SU-DHL-6 (cell line): ENCODE results near the gene GNA14.

ENCODE experiments used
- H2AFZ ChIP-seq: fragments of 200-600 bp; sonication (generic); 2 replicates; pipeline ENCODE4 v1.6.1; 2014; ENCODE audit warnings: low read depth, mild to moderate bottlenecking, moderate library complexity, mixed read lengths, antibody characterized with exemption, low read length; ENCODE audit not compliant: severe bottlenecking
- H3F3A ChIP-seq: fragments of 200-600 bp; shearing (Covaris generic); 2 replicates; pipeline ENCODE4 v1.6.0; 2016; ENCODE audit warnings: antibody characterized with exemption, mild to moderate bottlenecking; ENCODE audit not compliant: insufficient read depth
- H3K27ac ChIP-seq: fragments of 200-600 bp; sonication (generic); 2 replicates; pipeline ENCODE4 v1.5.1; 2016; ENCODE audit warnings: low read depth, mild to moderate bottlenecking, low read length, moderate library complexity, mixed read lengths
- H3K27me3 ChIP-seq: fragments of 200-600 bp; sonication (generic), shearing (Covaris generic); 2 replicates; pipeline ENCODE4 v1.6.0; 2014; ENCODE audit warnings: mild to moderate bottlenecking, low read length
- H3K36me3 ChIP-seq: fragments of 200-600 bp; sonication (generic); 2 replicates; pipeline ENCODE4 v1.6.1; 2014; ENCODE audit warnings: mild to moderate bottlenecking, low read length, mixed read lengths
- H3K4me2 ChIP-seq: fragments of 300-600, 200-600 bp; shearing (Covaris generic), sonication (generic); 2 replicates; pipeline ENCODE4 v1.6.0; 2014; ENCODE audit warnings: low read length, low read depth, mild to moderate bottlenecking; ENCODE audit not compliant: poor library complexity, severe bottlenecking
- H3K4me3 ChIP-seq: fragments of 200-600 bp; sonication (generic); 2 replicates; pipeline ENCODE4 v1.5.1; 2014; ENCODE audit warnings: antibody characterized with exemption, low read length, mild to moderate bottlenecking, mixed read lengths; ENCODE audit not compliant: insufficient read depth, poor library complexity, severe bottlenecking
- H3K79me2 ChIP-seq: fragments of 200-600 bp; sonication (generic); 2 replicates; pipeline ENCODE4 v1.6.1; 2014; ENCODE audit warnings: mild to moderate bottlenecking, low read length, moderate library complexity; ENCODE audit not compliant: insufficient read depth
- H3K9ac ChIP-seq: fragments of 200-600 bp; sonication (generic); 2 replicates; pipeline ENCODE4 v1.7.0; 2014; ENCODE audit warnings: mild to moderate bottlenecking, low read length
- H3K9me2 ChIP-seq: fragments of 200-600 bp; sonication (generic); replicated peaks from 2 replicates; pipeline ENCODE4 v1.6.1; 2014; ENCODE audit warnings: low read length; ENCODE audit not compliant: insufficient read depth
- H3K9me3 ChIP-seq: fragments of 200-600 bp; sonication (generic); 2 replicates; pipeline ENCODE4 v1.6.1; 2014; ENCODE audit warnings: low read length, mixed read lengths; ENCODE audit not compliant: insufficient read depth
- H4K20me1 ChIP-seq: fragments of 200-600 bp; sonication (generic); 2 replicates; pipeline ENCODE4 v1.6.1; 2014; ENCODE audit warnings: low read depth, mild to moderate bottlenecking, antibody characterized with exemption, low read length, moderate library complexity, mixed read lengths
- EZH2phosphoT487 ChIP-seq: fragments of 200-600 bp; sonication (generic), shearing (Covaris generic); conservative IDR thresholded peaks from 2 replicates; pipeline ENCODE4 v1.6.1; 2018; ENCODE audit warnings: mild to moderate bottlenecking, antibody characterized with exemption, low read length, moderate library complexity, mixed read lengths
- TF ChIP-seq, protein P1 (sequence below): fragments of 200-600 bp; sonication (generic); IDR thresholded peaks from one replicate; pipeline ENCODE4 v1.5.1; 2017; ENCODE audit warnings: antibody characterized with exemption, mild to moderate bottlenecking, low read length, moderate library complexity; ENCODE audit not compliant: insufficient read depth, poor library complexity, severe bottlenecking

The GNA14 gene

DNA sequence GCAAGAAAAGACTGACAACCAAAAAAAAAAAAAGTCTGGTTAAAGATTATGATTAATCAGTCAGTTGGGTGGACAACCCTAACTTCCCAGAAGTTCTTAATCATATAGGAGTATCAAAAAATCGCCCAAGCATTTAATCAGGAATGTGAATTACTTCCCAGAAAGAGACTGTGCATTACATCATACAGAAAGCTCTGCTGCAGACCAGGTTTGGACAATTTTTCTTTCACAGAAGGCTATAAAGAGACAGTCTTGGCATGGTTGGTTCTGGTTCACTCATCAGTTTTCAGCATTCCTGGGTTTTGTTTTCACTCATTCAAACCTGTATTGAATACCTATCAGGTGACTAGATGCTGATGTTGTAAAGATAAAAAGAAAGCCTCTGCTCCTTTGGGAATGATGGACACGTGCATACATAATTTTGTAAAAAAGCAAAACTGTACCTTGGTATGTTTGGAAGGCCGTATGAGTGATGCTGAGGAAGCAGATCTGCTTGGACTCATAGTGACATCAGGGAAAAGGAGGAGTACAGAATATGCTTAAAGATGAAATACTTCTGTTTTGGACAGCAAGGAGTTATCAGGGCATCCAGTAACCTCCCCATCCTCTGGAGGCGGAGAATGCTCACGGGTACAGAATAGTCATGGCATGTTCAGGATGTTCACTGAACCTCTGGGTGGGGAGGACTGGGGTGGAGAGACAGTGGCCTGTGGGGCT, 178.4 kb downstream of the GNA14 start:
- Histone ChIP-seq H2AFZ (no peak overlapping the region), H3K36me3 (no peaks in the 10 kb centered on the region), H3K9ac (no peak overlapping the region), H3K79me2 (no peaks in the 10 kb centered on the region), H3K4me2 (no peak overlapping the region), H3K9me3 (no peaks in the 10 kb centered on the region), H3K27ac (no peak overlapping the region), H3K27me3 (no peaks in the 10 kb centered on the region), H3K4me3 (no peak overlapping the region), H3F3A (no peaks in the 10 kb centered on the region), H3K9me2 (no peaks in the 10 kb centered on the region), H4K20me1 (no peaks in the 10 kb centered on the region)
- TF ChIP-seq, protein P1, sequence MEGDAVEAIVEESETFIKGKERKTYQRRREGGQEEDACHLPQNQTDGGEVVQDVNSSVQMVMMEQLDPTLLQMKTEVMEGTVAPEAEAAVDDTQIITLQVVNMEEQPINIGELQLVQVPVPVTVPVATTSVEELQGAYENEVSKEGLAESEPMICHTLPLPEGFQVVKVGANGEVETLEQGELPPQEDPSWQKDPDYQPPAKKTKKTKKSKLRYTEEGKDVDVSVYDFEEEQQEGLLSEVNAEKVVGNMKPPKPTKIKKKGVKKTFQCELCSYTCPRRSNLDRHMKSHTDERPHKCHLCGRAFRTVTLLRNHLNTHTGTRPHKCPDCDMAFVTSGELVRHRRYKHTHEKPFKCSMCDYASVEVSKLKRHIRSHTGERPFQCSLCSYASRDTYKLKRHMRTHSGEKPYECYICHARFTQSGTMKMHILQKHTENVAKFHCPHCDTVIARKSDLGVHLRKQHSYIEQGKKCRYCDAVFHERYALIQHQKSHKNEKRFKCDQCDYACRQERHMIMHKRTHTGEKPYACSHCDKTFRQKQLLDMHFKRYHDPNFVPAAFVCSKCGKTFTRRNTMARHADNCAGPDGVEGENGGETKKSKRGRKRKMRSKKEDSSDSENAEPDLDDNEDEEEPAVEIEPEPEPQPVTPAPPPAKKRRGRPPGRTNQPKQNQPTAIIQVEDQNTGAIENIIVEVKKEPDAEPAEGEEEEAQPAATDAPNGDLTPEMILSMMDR = no peak
- TF ChIP-seq EZH2phosphoT487 = no peak

- Histone ChIP-seq H3K9me3 (no peaks in the 10 kb centered on the region), H4K20me1 (no peaks in the 10 kb centered on the region), H3K79me2 (no peaks in the 10 kb centered on the region), H3K4me2 (no peak overlapping the region), H2AFZ (no peak overlapping the region), H3K27me3 (no peaks in the 10 kb centered on the region), H3K9ac (no peak overlapping the region), H3K27ac (no peak overlapping the region), H3K36me3 (no peaks in the 10 kb centered on the region), H3K4me3 (no peak overlapping the region), H3F3A (no peaks in the 10 kb centered on the region), H3K9me2 (no peaks in the 10 kb centered on the region)
- TF ChIP-seq, protein P1 = no peak
- TF ChIP-seq EZH2phosphoT487 = no peak
Measured at GRCh38 chr9:77464661-77465060, 183.5 kb downstream of the GNA14 start.

DNA sequence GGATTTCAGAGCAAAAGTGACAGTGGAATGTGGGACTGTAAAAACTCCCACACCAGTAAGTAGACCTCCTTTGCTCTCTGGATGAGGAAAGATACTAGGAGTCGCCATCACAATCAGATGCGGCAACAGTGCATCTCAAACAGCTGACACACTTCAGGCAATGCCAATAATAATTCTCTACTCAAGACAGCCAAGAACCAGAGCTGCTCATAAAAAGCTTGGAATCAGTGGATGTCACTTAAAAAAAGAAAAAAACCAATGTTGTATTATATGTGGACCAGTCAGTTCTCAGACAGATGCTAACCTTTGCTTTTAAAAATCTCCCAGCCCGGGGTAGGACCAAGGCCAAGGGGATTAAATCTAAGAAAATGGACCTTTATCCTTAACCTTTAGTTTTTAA, 185.0 kb downstream of the GNA14 start:
- H3K4me3 ChIP-seq = no peak overlapping the region
- no peaks in the 10 kb centered on the region for H3K9me3 ChIP-seq
- H3K9ac ChIP-seq = no peak overlapping the region
- no peaks in the 10 kb centered on the region for H3K27me3 ChIP-seq
- no peaks in the 10 kb centered on the region for H4K20me1 ChIP-seq
- H3K9me2 ChIP-seq = no peaks in the 10 kb centered on the region
- no peak overlapping the region for H3K27ac ChIP-seq
- no peaks in the 10 kb centered on the region for H3K36me3 ChIP-seq
- no peaks in the 10 kb centered on the region for H3F3A ChIP-seq
- no peak overlapping the region for H3K4me2 ChIP-seq
- no peaks in the 10 kb centered on the region for H3K79me2 ChIP-seq
- no peak overlapping the region for H2AFZ ChIP-seq
- TF ChIP-seq, protein P1 = no peak
- TF ChIP-seq EZH2phosphoT487 = no peak
